WTC11 (cell line): Measurements from ENCODE around the gene APOBR. TPM values are rescaled to one million over a fixed set of nuclear protein-coding genes. Genes with fewer than 3 reads are reported as not detected.

Experiments used
- ATAC-seq: fragments of 200-7000 bp; cut with Tn5 transposase; 2 replicates; pipeline ENCODE4 v1.10.0; 2021; ENCODE audit warnings: mild to moderate bottlenecking, moderate library complexity
- CTCF ChIA-PET: fragments of 300-600 bp; sonication (Branson Sonifier 250); formaldehyde crosslinking; loops from one replicate; lab custom pipeline; 2021; ENCODE audit warnings: antibody characterized with exemption; lab: Charles Lee
- POLR2A ChIA-PET: fragments of 350-600 bp; sonication (Branson Sonifier 250); formaldehyde crosslinking; loops from one replicate; lab custom pipeline; 2021; ENCODE audit warnings: antibody characterized with exemption; lab: Charles Lee
- DNase-seq: peaks from one replicate; pipeline ENCODE4 v3.0.0; 2021; ENCODE audit warnings: low spot score
- H3K27ac Mint-ChIP-seq: 2 replicates; pipeline ENCODE4 v1.8.0; 2021; ENCODE audit warnings: mixed read lengths
- H3K27me3 Mint-ChIP-seq: 2 replicates; pipeline ENCODE4 v1.8.0; 2021; ENCODE audit warnings: low read depth, mild to moderate bottlenecking, moderate library complexity, mixed read lengths
- H3K36me3 Mint-ChIP-seq: 2 replicates; pipeline ENCODE4 v1.8.0; 2021; ENCODE audit warnings: mixed read lengths
- H3K4me1 Mint-ChIP-seq: 2 replicates; pipeline ENCODE4 v1.8.0; 2022; ENCODE audit warnings: mixed read lengths
- H3K4me3 Mint-ChIP-seq: 2 replicates; pipeline ENCODE4 v1.8.0; 2021; ENCODE audit warnings: mild to moderate bottlenecking, moderate library complexity, mixed read lengths
- H3K9me3 Mint-ChIP-seq: 2 replicates; pipeline ENCODE4 v1.8.0; 2021; ENCODE audit warnings: mixed read lengths
- AR ChIP-seq: fragments of 250-450 bp; sonication (Bioruptor Pico); IDR thresholded peaks from 2 replicates; pipeline ENCODE4 v1.9.0; 2021; ENCODE audit warnings: mild to moderate bottlenecking
- ATF1 ChIP-seq: sonication (generic); formaldehyde crosslinking; IDR thresholded peaks from 2 replicates; pipeline ENCODE4 v1.8.1; 2023; ENCODE audit warnings: mild to moderate bottlenecking, moderate library complexity, missing genetic modification reagents
- E2F4 ChIP-seq: sonication (generic); formaldehyde crosslinking; IDR thresholded peaks from 2 replicates; pipeline ENCODE4 v1.8.1; 2022; ENCODE audit warnings: low read depth, mild to moderate bottlenecking, moderate library complexity, missing genetic modification reagents, borderline replicate concordance
- FOXK1 ChIP-seq: sonication (generic); formaldehyde crosslinking; IDR thresholded peaks from 2 replicates; pipeline ENCODE4 v1.8.0; 2022; ENCODE audit warnings: mild to moderate bottlenecking, moderate library complexity, missing genetic modification reagents
- GABPB1 ChIP-seq: sonication (generic); formaldehyde crosslinking; IDR thresholded peaks from 2 replicates; pipeline ENCODE4 v1.8.1; 2023; ENCODE audit warnings: mild to moderate bottlenecking, missing genetic modification reagents
- GRHL2 ChIP-seq: fragments of 250-450 bp; sonication (Bioruptor Pico); IDR thresholded peaks from 2 replicates; pipeline ENCODE4 v1.8.0; 2022; ENCODE audit warnings: mild to moderate bottlenecking, moderate library complexity; ENCODE audit not compliant: insufficient replicate concordance, severe bottlenecking
- GTF2I ChIP-seq: fragments of 250-450 bp; sonication (Bioruptor Pico); conservative IDR thresholded peaks from 2 replicates; pipeline ENCODE4 v1.4.0; 2021; ENCODE audit warnings: mild to moderate bottlenecking
- IRF1 ChIP-seq: sonication (generic); formaldehyde crosslinking; IDR thresholded peaks from 2 replicates; pipeline ENCODE4 v1.8.0; 2023; ENCODE audit warnings: missing genetic modification reagents
- IRF2 ChIP-seq: sonication (generic); formaldehyde crosslinking; IDR thresholded peaks from 2 replicates; pipeline ENCODE4 v1.8.0; 2022; ENCODE audit warnings: low read depth, missing genetic modification reagents, borderline replicate concordance
- JAZF1 ChIP-seq: fragments of 250-450 bp; sonication (Bioruptor Pico); IDR thresholded peaks from 2 replicates; pipeline ENCODE4 v1.9.0; 2021; ENCODE audit warnings: moderate library complexity, mild to moderate bottlenecking, inconsistent platforms
- MLX ChIP-seq: sonication (generic); formaldehyde crosslinking; IDR thresholded peaks from 2 replicates; pipeline ENCODE4 v1.8.1; 2023; ENCODE audit warnings: mild to moderate bottlenecking, missing genetic modification reagents, moderate library complexity
- MXD4 ChIP-seq: fragments of 250-450 bp; sonication (Bioruptor Pico); IDR thresholded peaks from 2 replicates; pipeline ENCODE4 v1.8.0; 2021; ENCODE audit warnings: mild to moderate bottlenecking, moderate library complexity, borderline replicate concordance
- OVOL2 ChIP-seq: fragments of 250-450 bp; sonication (Bioruptor Pico); IDR thresholded peaks from 2 replicates; pipeline ENCODE4 v1.9.0; 2021; ENCODE audit warnings: mild to moderate bottlenecking, borderline replicate concordance
- PRDM15 ChIP-seq: sonication (generic); formaldehyde crosslinking; IDR thresholded peaks from 2 replicates; pipeline ENCODE4 v1.8.0; 2022; ENCODE audit warnings: missing genetic modification reagents
- RORB ChIP-seq: fragments of 250-450 bp; sonication (Bioruptor Pico); IDR thresholded peaks from 2 replicates; pipeline ENCODE4 v1.9.0; 2021; ENCODE audit warnings: mild to moderate bottlenecking
- SMAD3 ChIP-seq: sonication (generic); formaldehyde crosslinking; IDR thresholded peaks from 2 replicates; pipeline ENCODE4 v1.8.0; 2022; ENCODE audit warnings: missing genetic modification reagents, mild to moderate bottlenecking, borderline replicate concordance
- SMAD4 ChIP-seq: sonication (generic); formaldehyde crosslinking; IDR thresholded peaks from 2 replicates; pipeline ENCODE4 v1.8.0; 2022; ENCODE audit warnings: mild to moderate bottlenecking, missing genetic modification reagents
- SOX15 ChIP-seq: fragments of 250-450 bp; sonication (Bioruptor Pico); IDR thresholded peaks from 2 replicates; pipeline ENCODE4 v1.9.0; 2021; ENCODE audit warnings: mild to moderate bottlenecking
- ZBTB43 ChIP-seq: sonication (generic); formaldehyde crosslinking; IDR thresholded peaks from 2 replicates; pipeline ENCODE4 v1.8.1; 2023; ENCODE audit warnings: mild to moderate bottlenecking, missing genetic modification reagents
- ZNF281 ChIP-seq: sonication (generic); formaldehyde crosslinking; IDR thresholded peaks from 2 replicates; pipeline ENCODE4 v1.8.0; 2023; ENCODE audit warnings: mild to moderate bottlenecking, missing genetic modification reagents
- ZNF317 ChIP-seq: sonication (generic); formaldehyde crosslinking; IDR thresholded peaks from 2 replicates; pipeline ENCODE4 v1.8.1; 2023; ENCODE audit warnings: low read depth, mild to moderate bottlenecking, moderate library complexity, missing genetic modification reagents, borderline replicate concordance
- ZNF671 ChIP-seq: fragments of 250-450 bp; sonication (Bioruptor Pico); IDR thresholded peaks from 2 replicates; pipeline ENCODE4 v1.8.0; 2021; ENCODE audit warnings: mild to moderate bottlenecking
- ZSCAN18 ChIP-seq: fragments of 250-450 bp; sonication (Bioruptor Pico); IDR thresholded peaks from 2 replicates; pipeline ENCODE4 v2.1.2; 2022; ENCODE audit warnings: mild to moderate bottlenecking, moderate library complexity
- total RNA-seq: library from RNA; stranded (reverse); gene quantifications from 3 replicates; pipeline ENCODE4 v1.2.3, GENCODE V29; 2021

The APOBR gene
- total RNA-seq, 1 experiment from 2014 or later = not detected

GRCh38 chr16:28520672-28521071 is 26.2 kb downstream of the APOBR start (continued):
- no peak for TF ChIP-seq ZNF281 (CRISPR knock-in tag)
- no peak for TF ChIP-seq OVOL2 (CRISPR knock-in tag)
- no peak for TF ChIP-seq FOXK1 (CRISPR knock-in tag)
- no peak for TF ChIP-seq MLX (CRISPR knock-in tag)
- TF ChIP-seq SMAD4 (CRISPR knock-in tag) = no peak
- TF ChIP-seq IRF1 (CRISPR knock-in tag) = no peak
- TF ChIP-seq AR (CRISPR knock-in tag) = no peak
- TF ChIP-seq ZNF317 (CRISPR knock-in tag) = no peak
- no peak for TF ChIP-seq PRDM15 (CRISPR knock-in tag)
- TF ChIP-seq E2F4 (CRISPR knock-in tag) = no peak
- TF ChIP-seq MXD4 = no peak
- no peak for TF ChIP-seq GTF2I (CRISPR knock-in tag)
- TF ChIP-seq, all 79 proteins: peak for 0

- ATAC-seq (no peak), DNase-seq (no peak)
- Mint-ChIP-seq H3K9me3 (peaks cover 8% of the 10 kb centered on the region; the same call in 1 of the 2 replicates), H3K27me3 (no peaks in the 10 kb centered on the region; the same call in 1 of the 2 replicates), H3K36me3 (no peaks in the 10 kb centered on the region), H3K4me3 (no peak overlapping the region), H3K27ac (no peak overlapping the region), H3K4me1 (no peaks in the 10 kb centered on the region)
- ChIA-PET POLR2A (no interaction called here), CTCF (interaction anchor here (1.5 kb wide), 1 partner anchor 18 kb away, joined by 3 read pairs; no protein-coding TSS in a partner anchor)
- TF ChIP-seq GRHL2 (no peak), ZBTB43 (CRISPR knock-in tag) (no peak), ZSCAN18 (no peak), IRF2 (CRISPR knock-in tag) (no peak), JAZF1 (CRISPR knock-in tag) (no peak), GABPB1 (CRISPR knock-in tag) (no peak), ATF1 (CRISPR knock-in tag) (no peak), ZNF671 (CRISPR knock-in tag) (no peak), SOX15 (CRISPR knock-in tag) (no peak), RORB (CRISPR knock-in tag) (no peak), SMAD3 (CRISPR knock-in tag) (no peak), ZNF317 (CRISPR knock-in tag) (no peak)
Observed at GRCh38 chr16:28521436-28521835, 27.0 kb downstream of the APOBR start.
